ENCODE results near the gene DSE.

GRCh38 chr6:116433206-116433712 lies 62.5 kb downstream of the DSE start:
- TF ChIP-seq TAF1 (IDR thresholded peaks at IDR 0.05; ENCODE audit: borderline replicate concordance, insufficient read depth, low read length) (no peak), FOXP2 (optimal IDR thresholded peaks at IDR 0.05; ENCODE audit: borderline replicate concordance, extremely low read depth, extremely low read length, insufficient read depth) (no peak), POLR2AphosphoS5 (IDR thresholded peaks at IDR 0.05; ENCODE audit: low read depth, low read length) (no peak), SIN3A (IDR thresholded peaks at IDR 0.05; ENCODE audit: borderline replicate concordance, insufficient read depth, low read length) (no peak)
- TF ChIP-seq, protein P1, sequence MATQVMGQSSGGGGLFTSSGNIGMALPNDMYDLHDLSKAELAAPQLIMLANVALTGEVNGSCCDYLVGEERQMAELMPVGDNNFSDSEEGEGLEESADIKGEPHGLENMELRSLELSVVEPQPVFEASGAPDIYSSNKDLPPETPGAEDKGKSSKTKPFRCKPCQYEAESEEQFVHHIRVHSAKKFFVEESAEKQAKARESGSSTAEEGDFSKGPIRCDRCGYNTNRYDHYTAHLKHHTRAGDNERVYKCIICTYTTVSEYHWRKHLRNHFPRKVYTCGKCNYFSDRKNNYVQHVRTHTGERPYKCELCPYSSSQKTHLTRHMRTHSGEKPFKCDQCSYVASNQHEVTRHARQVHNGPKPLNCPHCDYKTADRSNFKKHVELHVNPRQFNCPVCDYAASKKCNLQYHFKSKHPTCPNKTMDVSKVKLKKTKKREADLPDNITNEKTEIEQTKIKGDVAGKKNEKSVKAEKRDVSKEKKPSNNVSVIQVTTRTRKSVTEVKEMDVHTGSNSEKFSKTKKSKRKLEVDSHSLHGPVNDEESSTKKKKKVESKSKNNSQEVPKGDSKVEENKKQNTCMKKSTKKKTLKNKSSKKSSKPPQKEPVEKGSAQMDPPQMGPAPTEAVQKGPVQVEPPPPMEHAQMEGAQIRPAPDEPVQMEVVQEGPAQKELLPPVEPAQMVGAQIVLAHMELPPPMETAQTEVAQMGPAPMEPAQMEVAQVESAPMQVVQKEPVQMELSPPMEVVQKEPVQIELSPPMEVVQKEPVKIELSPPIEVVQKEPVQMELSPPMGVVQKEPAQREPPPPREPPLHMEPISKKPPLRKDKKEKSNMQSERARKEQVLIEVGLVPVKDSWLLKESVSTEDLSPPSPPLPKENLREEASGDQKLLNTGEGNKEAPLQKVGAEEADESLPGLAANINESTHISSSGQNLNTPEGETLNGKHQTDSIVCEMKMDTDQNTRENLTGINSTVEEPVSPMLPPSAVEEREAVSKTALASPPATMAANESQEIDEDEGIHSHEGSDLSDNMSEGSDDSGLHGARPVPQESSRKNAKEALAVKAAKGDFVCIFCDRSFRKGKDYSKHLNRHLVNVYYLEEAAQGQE (IDR thresholded peaks at IDR 0.05; ENCODE audit: insufficient read depth in 1 of 2, low read depth in 2 of 2, low read length in 2 of 2) = no peak
